ENCODE results near the gene ZNF598. TPM values are rescaled to one million over a fixed set of nuclear protein-coding genes. Genes with fewer than 3 reads are reported as not detected.

The ZNF598 gene
- total and polyA plus RNA-seq, 2 of the 13 experiments (the other 11 are each of a cell fraction or from before 2014, with no cell fraction given): 13.5 to 14.2 TPM

GRCh38 chr16:1971796-1972489 is 37.7 kb downstream of the ZNF598 start, which contains the start of gene TBL3 (continued):
- TF ChIP-seq SUZ12 (IDR thresholded peaks at IDR 0.05; ENCODE audit: low read depth, low read length) (no peak; the same call in 1 of the 2 replicates), ZFP91 (CRISPR knock-in tag; IDR thresholded peaks at IDR 0.05; ENCODE audit: borderline replicate concordance) (peak; percentile 95), ZNF546 (CRISPR knock-in tag; conservative IDR thresholded peaks at IDR 0.05) (peak; percentile 77), ZNF768 (CRISPR knock-in tag; IDR thresholded peaks at IDR 0.05) (peak; percentile 21; the same call in 1 of the 2 replicates), CEBPB (IDR thresholded peaks at IDR 0.05; ENCODE audit: borderline replicate concordance, low read depth, low read length) (no peak), MEIS2 (CRISPR knock-in tag; IDR thresholded peaks at IDR 0.05) (peak; percentile 83), TP53 (CRISPR knock-in tag; conservative IDR thresholded peaks at IDR 0.05) (peak; percentile 33; the same call in 1 of the 2 replicates), ZBTB43 (CRISPR knock-in tag; conservative IDR thresholded peaks at IDR 0.05) (no peak), POGK (CRISPR knock-in tag; conservative IDR thresholded peaks at IDR 0.05) (peak; percentile 98), GABPA (IDR thresholded peaks at IDR 0.05; ENCODE audit: low read depth, low read length) (peak; percentile 96), GABPA (CRISPR knock-in tag; IDR thresholded peaks at IDR 0.05; ENCODE audit: low read depth) (peak; percentile 97), SCMH1 (CRISPR knock-in tag; IDR thresholded peaks at IDR 0.05; ENCODE audit: borderline replicate concordance) (no peak), MIER3 (CRISPR knock-in tag; IDR thresholded peaks at IDR 0.05; ENCODE audit: borderline replicate concordance) (peak; percentile 95; the same call in 1 of the 2 replicates), ZNF709 (CRISPR knock-in tag; IDR thresholded peaks at IDR 0.05) (no peak), DPF2 (CRISPR knock-in tag; IDR thresholded peaks at IDR 0.05; ENCODE audit: borderline replicate concordance, low read depth) (no peak), CCAR2 (optimal IDR thresholded peaks at IDR 0.05; ENCODE audit: low read depth, low read length) (no peak), ZNF629 (CRISPR knock-in tag; conservative IDR thresholded peaks at IDR 0.05) (0 out of 2 replicates have a peak, but pooled peaks have one; percentile 13), ZNF510 (CRISPR knock-in tag; IDR thresholded peaks at IDR 0.05; ENCODE audit: low read depth) (0 out of 2 replicates have a peak, but pooled peaks have one; percentile 80), MBNL3 (CRISPR knock-in tag; conservative IDR thresholded peaks at IDR 0.05) (no peak), ZBTB3 (CRISPR knock-in tag; IDR thresholded peaks at IDR 0.05; ENCODE audit: borderline replicate concordance, low read depth) (peak; percentile 75; the same call in 1 of the 2 replicates), NR0B2 (CRISPR knock-in tag; IDR thresholded peaks at IDR 0.05) (peak; percentile 93; the same call in 1 of the 2 replicates), ZNF678 (CRISPR knock-in tag; IDR thresholded peaks at IDR 0.05) (no peak), ZNF558 (CRISPR knock-in tag; IDR thresholded peaks at IDR 0.05; ENCODE audit: borderline replicate concordance) (peak; percentile 96), NR2F2 (IDR thresholded peaks at IDR 0.05; ENCODE audit: borderline replicate concordance, low read depth) (peak; percentile 20; the same call in 1 of the 2 replicates), MIXL1 (CRISPR knock-in tag; IDR thresholded peaks at IDR 0.05) (peak; percentile 64), ZFP37 (CRISPR knock-in tag; IDR thresholded peaks at IDR 0.05; ENCODE audit: borderline replicate concordance) (peak; percentile 8; the same call in 1 of the 2 replicates)

Data from HepG2 (cell line).